AG09309 (cell line): Measurements from ENCODE around the gene TLX1.

Experiments
- DNase-seq: peaks from one replicate; pipeline ENCODE4 v3.0.0-alpha.2; 2010; ENCODE audit warnings: low read depth
- H3K4me3 ChIP-seq: 2 replicates; pipeline ENCODE4 v1.5.1; 2011; ENCODE audit warnings: mild to moderate bottlenecking, low read depth, low read length, moderate library complexity; ENCODE audit not compliant: control insufficient read depth
- TF ChIP-seq, protein P1 (sequence below): IDR thresholded peaks from 2 replicates; pipeline ENCODE4 v1.5.1; 2011; ENCODE audit warnings: mild to moderate bottlenecking, low read depth, low read length, inconsistent platforms; ENCODE audit not compliant: insufficient read depth, control insufficient read depth; ENCODE audit errors: missing control alignments

The TLX1 gene

DNA sequence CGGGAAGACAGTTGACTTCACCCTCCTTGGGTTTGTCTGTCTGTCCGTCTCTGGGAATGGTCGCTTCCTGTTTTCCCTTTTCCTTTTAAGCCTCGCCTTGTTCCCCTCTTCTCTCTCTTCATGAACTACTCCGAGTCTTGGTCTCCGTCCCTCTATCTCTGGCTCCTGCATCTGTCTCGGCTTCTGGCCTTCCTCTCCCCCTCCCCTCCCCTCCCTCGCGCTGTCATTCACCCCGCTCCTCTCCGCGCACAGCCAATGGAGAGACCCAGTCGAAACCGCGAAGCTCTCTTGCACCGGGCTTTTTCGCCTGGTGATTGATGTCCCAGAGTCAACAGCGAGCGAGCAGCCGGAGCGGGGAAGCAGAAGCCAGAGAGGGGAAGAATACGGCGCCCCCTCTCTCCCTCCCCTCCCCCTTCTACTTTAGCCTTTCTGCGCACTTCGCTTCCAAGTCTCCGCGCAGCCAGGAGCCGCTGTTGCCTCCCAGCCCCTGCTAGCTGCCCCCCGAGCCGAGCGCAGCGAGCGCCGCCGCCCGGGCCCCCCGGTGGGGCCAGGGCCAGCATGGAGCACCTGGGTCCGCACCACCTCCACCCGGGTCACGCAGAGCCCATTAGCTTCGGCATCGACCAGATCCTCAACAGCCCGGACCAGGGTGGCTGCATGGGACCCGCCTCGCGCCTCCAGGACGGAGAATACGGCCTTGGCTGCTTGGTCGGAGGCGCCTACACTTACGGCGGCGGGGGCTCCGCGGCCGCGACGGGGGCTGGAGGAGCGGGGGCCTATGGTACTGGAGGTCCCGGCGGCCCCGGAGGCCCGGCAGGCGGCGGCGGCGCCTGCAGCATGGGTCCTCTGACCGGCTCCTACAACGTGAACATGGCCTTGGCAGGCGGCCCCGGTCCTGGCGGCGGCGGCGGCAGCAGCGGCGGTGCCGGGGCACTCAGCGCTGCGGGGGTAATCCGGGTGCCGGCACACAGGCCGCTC lies at the start of gene TLX1:
Gene TLX1, plus strand, starts transcription at position 317 of the 978 bp plus-strand sequence. Its CDS starts 242 bp downstream, at position 559.
- H3K4me3 ChIP-seq, result no peak within 1 kb of the TSS
- DNase-seq, result no peak
- TF ChIP-seq, protein P1, sequence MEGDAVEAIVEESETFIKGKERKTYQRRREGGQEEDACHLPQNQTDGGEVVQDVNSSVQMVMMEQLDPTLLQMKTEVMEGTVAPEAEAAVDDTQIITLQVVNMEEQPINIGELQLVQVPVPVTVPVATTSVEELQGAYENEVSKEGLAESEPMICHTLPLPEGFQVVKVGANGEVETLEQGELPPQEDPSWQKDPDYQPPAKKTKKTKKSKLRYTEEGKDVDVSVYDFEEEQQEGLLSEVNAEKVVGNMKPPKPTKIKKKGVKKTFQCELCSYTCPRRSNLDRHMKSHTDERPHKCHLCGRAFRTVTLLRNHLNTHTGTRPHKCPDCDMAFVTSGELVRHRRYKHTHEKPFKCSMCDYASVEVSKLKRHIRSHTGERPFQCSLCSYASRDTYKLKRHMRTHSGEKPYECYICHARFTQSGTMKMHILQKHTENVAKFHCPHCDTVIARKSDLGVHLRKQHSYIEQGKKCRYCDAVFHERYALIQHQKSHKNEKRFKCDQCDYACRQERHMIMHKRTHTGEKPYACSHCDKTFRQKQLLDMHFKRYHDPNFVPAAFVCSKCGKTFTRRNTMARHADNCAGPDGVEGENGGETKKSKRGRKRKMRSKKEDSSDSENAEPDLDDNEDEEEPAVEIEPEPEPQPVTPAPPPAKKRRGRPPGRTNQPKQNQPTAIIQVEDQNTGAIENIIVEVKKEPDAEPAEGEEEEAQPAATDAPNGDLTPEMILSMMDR, result no peak

DNA sequence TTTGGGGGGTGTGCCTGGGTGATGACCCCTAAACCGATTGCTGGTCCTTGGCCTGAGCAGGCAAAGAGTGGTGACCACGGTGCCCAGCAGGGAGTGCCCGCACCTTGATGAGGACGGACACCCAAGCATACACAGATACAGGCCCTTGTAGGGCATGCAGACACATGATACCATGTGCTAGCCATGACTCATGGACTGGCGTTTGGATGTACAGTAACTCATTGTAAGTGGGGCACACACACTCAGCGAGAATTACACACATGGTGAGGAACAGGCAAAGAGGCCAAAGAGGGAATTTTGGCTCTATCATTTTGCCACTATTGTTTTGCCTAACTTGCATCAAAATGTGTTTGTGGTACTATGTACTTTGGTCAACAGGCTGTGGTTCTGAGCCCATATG lies 45.3 kb upstream of the TLX1 start:
- DNase-seq, result no peak
- H3K4me3 ChIP-seq, result no peak overlapping the region
- TF ChIP-seq, protein P1, result no peak

DNA sequence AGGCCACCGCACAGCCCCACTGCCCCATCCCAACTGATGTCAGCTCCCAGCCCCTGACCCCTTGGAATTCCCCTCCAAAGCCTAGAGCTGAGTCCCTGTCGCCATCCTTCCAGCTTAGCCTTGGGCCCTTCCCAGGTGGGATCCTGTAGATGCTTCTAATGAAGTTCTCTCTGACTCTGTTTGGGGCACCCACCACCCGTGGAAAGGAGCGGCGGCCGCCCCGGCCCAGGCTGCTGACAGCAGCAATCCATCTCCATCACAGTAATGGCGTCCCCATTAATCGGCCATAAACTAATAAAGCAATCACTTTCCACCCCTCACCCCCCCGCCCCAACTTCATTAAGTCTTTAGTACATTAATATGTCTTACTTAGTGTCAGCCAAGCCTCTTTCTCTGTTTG lies 43.7 kb upstream of the TLX1 start:
- TF ChIP-seq, protein P1, result no peak
- no peak for DNase-seq
- H3K4me3 ChIP-seq, result no peak overlapping the region

DNA sequence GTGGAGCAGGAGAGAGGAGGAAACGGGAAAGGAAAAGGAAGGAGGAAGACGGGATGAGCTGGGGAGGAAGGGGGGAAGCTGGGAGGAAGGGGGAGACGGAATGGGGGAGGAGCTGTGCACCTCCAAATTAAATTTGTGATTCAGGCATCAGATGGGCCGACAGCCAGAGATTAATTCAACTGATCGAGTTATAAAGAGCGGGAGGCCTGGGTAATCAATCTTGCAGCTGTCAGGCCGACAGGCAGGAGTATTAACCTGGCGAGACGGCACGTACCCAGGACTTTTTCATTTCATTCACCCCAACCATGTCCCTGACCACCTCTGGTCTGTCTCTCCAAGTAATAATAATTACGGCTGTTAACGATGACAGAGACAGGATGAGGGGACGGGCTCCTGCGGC lies 43.1 kb upstream of the TLX1 start:
- DNase-seq, result no peak
- TF ChIP-seq, protein P1, result no peak
- no peak overlapping the region for H3K4me3 ChIP-seq

DNA sequence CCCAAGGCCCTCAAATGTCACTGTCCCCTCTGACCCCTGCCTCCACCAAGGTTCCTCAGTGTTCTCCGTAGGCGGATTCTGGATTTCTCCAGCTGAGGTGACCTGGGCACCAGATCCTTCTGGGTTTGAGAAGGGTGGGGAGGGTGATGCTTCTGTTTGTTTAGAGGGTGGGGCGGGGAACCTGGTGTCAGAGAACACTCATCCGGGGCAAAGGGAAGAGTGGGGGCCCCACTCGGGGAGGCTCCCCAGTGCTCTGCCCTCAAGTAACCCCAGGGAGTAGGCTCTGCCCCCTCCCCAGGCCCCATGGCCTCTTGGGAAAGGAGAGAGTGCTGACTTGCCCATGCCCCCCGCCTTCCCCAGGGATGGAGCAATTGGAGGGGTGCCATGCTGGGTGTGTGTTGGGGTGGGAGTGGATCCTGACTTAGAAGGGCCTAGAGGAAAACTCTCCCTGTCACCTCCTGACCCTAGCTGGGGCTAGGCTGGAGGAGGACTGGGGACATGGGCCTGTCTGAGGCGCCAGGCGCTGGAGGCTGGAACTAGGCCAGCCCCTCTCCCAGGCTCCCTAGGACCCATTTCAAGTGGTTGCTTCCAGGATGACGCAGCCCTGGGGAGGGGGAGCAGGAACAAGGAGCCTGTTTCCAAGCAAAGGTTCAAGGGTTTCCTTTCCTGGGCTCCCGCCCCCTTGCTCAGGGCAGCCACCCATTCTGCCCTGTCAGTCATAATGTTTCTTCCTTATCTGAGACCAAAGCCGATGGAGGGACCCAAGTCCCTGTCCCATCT lies 41.4 kb upstream of the TLX1 start:
- no peak overlapping the region for H3K4me3 ChIP-seq
- no peak for DNase-seq
- TF ChIP-seq, protein P1, result no peak

DNA sequence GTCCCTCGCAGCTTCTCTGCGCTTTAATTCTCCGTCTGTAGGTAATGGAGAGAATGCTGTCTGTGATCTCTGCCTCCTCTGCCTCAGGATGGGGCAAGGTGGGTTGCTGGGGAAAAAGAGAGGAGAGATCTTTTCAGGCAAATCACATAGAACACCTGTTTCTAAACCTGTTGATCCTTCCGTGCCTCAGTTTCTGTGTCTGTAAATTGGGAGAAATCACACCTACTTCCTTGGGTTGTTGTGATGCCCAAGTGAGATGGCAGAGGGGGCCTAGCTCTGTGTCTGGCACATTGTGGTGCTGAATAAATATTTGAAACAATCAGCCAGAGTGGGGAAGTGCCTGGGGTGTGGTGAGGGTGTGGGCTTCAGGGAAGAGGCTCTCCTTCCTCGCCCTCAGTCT lies 40.5 kb upstream of the TLX1 start:
- TF ChIP-seq, protein P1, result no peak
- no peak for DNase-seq
- H3K4me3 ChIP-seq, result no peak overlapping the region
